ENCODE data around the gene R3HDM4. TPM values are rescaled to one million over a fixed set of nuclear protein-coding genes. Genes with fewer than 3 reads are reported as not detected.

R3HDM4 gene
- total and polyA plus RNA-seq, 9 of the 15 experiments (the other 6 are each of a cell fraction or from before 2014, with no cell fraction given): 3.2 to 154 (median 59.0) TPM

GRCh38 chr19:875265-875879 lies 37.6 kb downstream of the R3HDM4 start (continued):
- TF ChIP-seq CTCF (IDR thresholded peaks at IDR 0.05 in 2 of 3, conservative IDR thresholded peaks at IDR 0.05 in 1 of 3; ENCODE audit: insufficient read depth in 2 of 3, low read depth in 1 of 3, low read length in 3 of 3) (peak in 1 of 3 experiments; percentile 49; a peak in 2 of 6 replicates), RBFOX2 (IDR thresholded peaks at IDR 0.05; ENCODE audit: low read depth, low read length) (peak; percentile 9; the same call in 1 of the 2 replicates), TAF1 (IDR thresholded peaks at IDR 0.05; ENCODE audit: control insufficient read depth, extremely low read depth, insufficient read depth, low read length, severe bottlenecking) (no peak), POLR2G (IDR thresholded peaks at IDR 0.05; ENCODE audit: low read depth, low read length) (peak; percentile 55)

GRCh38 chr19:873561-874041 lies 39.4 kb downstream of the R3HDM4 start:
- ChIA-PET CTCF (ENCODE audit: low intra/inter-chr PET ratio) (no interaction called here), POLR2A (interaction anchor here (0.6 to 0.8 kb wide), 2 partner anchors 10 to 20 kb away, joined by 3 to 4 read pairs; partner anchors contain the start of genes MED16 and RNU6-9)
- BruUV-seq (replicated peaks): no TSS peak
- Histone ChIP-seq H3K9ac (ENCODE audit: insufficient read depth in 1 of 2, low read depth in 2 of 2, low read length in 2 of 2) (peak overlapping the region in 1 of 2 experiments; percentile 68; a peak in 2 of 4 replicates), H4K20me1 (replicated peaks; ENCODE audit: control insufficient read depth, insufficient read depth, low read length) (no peaks in the 10 kb centered on the region; the same call in 1 of the 2 replicates), H3K27ac (ENCODE audit: extremely low read depth, low read depth, low read length) (peak overlapping the region; percentile 44; the same call in 2 of the 3 replicates), H3K4me3 (no peak overlapping the region), H2AFZ (ENCODE audit: low read depth, low read length) (no peak overlapping the region), H3K36me3 (ENCODE audit: control insufficient read depth, insufficient read depth, low read length) (peaks cover 72% of the 10 kb centered on the region; the same call in 2 of the 3 replicates), H3K79me2 (ENCODE audit: control insufficient read depth, insufficient read depth, low read length) (no peaks in the 10 kb centered on the region), H3K27me3 (ENCODE audit: control insufficient read depth in 2 of 2, insufficient read depth in 2 of 2, low read length in 2 of 2) (no peaks in the 10 kb centered on the region), H3K9me1 (ENCODE audit: control insufficient read depth, insufficient read depth, low read length) (no peaks in the 10 kb centered on the region), H3K9me3 (replicated peaks; ENCODE audit: control insufficient read depth, insufficient read depth, low read depth, low read length) (no peaks in the 10 kb centered on the region), H3K4me1 (replicated peaks in 1 of 2; ENCODE audit: control insufficient read depth in 2 of 2, insufficient read depth in 2 of 2, low read length in 2 of 2) (peaks cover 16 to 64% of the 10 kb centered on the region in 2 experiments), H3K4me2 (ENCODE audit: insufficient read depth, low read length) (no peak overlapping the region; the same call in 1 of the 2 replicates)
- WGBS (ENCODE audit: insufficient coverage, low coverage, missing lambda C conversion rate): 87% methylated on average over 15 of the region's 22 CpGs
- in situ Hi-C loops (cut with MboI) (no loop called here), intact Hi-C loops (cut with micrococcal nuclease) (no loop called here)
- TF ChIP-seq ESRRA (IDR thresholded peaks at IDR 0.05; ENCODE audit: borderline replicate concordance, low read depth) (peak; percentile 16; the same call in 1 of the 2 replicates), BDP1 (IDR thresholded peaks at IDR 0.05; ENCODE audit: insufficient read depth, insufficient read length) (no peak), POLR2G (IDR thresholded peaks at IDR 0.05; ENCODE audit: low read depth, low read length) (peak; percentile 69), ZFX (CRISPR knock-in tag; IDR thresholded peaks at IDR 0.05) (0 out of 2 replicates have a peak, but pooled peaks have one; percentile 3), ZNF445 (CRISPR knock-in tag; IDR thresholded peaks at IDR 0.05; ENCODE audit: low read depth) (no peak), ZFP36 (IDR thresholded peaks at IDR 0.05; ENCODE audit: low read depth, low read length, partially characterized antibody) (no peak), POLR2A (conservative IDR thresholded peaks at IDR 0.05) (peak; percentile 31; the same call in 1 of the 2 replicates), U2AF2 (optimal IDR thresholded peaks at IDR 0.05; ENCODE audit: low read depth, low read length) (no peak), RBFOX2 (IDR thresholded peaks at IDR 0.05; ENCODE audit: low read depth, low read length) (peak; percentile 45; the same call in 1 of the 2 replicates), ZNF740 (CRISPR knock-in tag; IDR thresholded peaks at IDR 0.05) (peak; percentile 38; the same call in 1 of the 2 replicates), ZNF740 (tag; IDR thresholded peaks at IDR 0.05) (no peak)
- no peak for FAIRE-seq
- no peak for ATAC-seq
- no peak for DNase-seq (ENCODE audit: extremely low read depth in 1 of 4, low spot score in 3 of 4)

All from K562 (cell line).